CD4-positive, alpha-beta T cell treated with Interleukin-12 subunit alpha and Interleukin-12 subunit beta, for 1 hour (primary cell): ENCODE measurements around the gene COPZ2.
"Not testable (repeated sequence)": the region's sequence is repeated elsewhere in the genome, so short reads cannot be mapped to it uniquely, and the experiment has no call there.

Source experiments
- DNase-seq: peaks from one replicate; pipeline ENCODE4 v3.0.0-alpha.2; 2020

COPZ2 gene

DNA sequence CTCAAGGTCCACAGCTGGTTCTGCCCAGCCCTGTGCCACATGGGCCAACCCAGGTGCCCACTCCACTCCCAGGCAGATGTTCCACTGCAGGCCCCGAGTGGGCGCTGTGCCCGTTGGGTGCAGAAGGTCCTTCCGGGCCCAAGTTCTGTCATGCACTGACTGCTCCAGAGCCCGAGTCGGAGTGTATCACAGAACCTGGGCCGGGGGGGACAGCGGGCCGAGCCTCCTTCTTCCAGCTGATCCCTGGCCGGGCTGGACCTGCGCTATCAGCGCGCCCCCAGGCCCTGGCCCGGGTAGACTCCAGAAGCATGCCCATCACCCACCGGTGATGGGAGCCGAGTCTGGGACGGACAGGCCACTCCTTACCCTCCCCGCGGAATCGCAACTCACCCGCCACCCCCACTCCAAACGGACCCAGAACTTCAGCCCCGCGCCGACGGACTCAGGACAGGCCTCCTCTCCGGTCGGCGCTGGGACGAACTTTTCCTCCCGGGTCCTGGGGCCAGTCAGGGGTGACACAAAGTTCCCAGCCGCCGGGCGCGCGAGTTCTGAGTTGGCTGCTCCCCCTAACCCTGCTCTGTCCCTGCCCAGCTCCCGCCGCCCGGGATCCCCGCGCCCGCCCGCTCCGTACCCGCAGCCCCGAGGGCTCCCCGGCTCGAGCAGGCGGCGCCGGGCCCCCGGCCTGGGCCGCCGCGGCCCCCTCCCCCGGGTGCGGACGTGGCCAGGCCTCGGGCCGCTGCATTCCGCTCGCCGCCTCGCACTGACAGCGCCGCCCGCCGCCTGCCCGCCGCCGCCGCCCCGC lies at the start of gene COPZ2:
TSS of gene COPZ2 (minus strand) at position 762 of the 802 bp plus-strand sequence. CDS start at position 742, 20 bp downstream.
- DNase-seq = peak; percentile 69

- DNase-seq = no peak
These were observed 47.3 kb upstream of the COPZ2 start for GRCh38 chr17:48084932-48085331.

GRCh38 chr17:48081858-48082257 lies 44.3 kb upstream of the COPZ2 start:
- DNase-seq = no peak

- DNase-seq = not testable (repeated sequence)
These were observed 39.6 kb upstream of the COPZ2 start for GRCh38 chr17:48077152-48077551.

- DNase-seq = peak; percentile 79
These were observed 36.9 kb upstream of the COPZ2 start for GRCh38 chr17:48074322-48075081.

DNA sequence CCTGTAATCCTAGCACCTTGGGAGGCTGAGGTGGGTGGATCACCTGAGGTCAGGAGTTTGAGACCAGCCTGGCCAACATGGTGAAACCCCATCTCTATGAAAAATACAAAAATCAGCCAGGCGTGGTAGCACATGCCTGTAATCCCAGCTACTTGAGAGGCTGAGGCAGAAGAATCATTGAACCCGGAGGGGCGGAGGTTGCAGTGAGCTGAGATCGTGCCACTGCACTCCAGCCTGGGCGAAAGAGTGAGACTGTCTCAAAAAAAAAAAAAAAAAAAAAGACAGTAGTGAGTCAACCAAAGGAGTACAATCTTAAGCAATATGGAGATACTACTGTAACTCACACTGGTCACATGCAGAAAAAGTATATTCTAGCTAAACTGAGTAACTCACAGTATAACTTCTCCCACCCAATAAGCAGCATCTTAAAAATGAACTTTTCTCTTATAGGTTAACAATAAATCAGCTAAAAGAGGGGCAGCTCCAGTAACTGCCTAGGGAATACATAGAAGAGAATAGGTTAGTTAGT lies 36.0 kb upstream of the COPZ2 start:
- not testable (repeated sequence) for DNase-seq

DNA sequence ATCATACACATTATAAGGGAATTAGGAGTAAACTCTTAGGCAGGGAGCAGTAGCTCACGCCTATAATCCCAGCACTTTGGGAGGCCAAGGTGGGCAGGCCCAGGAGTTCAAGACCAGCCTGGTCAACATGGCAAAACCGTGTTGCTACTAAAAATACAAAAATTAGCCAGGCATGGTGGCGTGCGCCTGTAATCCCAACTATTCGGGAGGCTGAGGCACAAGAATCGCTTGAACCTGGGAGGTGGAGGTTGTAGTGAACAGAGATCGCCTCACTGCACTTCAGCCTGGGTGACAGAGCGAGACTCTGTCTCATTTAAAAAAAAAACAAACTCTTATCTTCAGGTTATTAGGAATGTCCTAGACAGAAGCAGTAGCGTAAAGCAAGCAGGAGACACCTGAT lies 35.2 kb upstream of the COPZ2 start:
- not testable (repeated sequence) for DNase-seq

GRCh38 chr17:48071654-48072053 lies 34.1 kb upstream of the COPZ2 start:
- DNase-seq = no peak

DNA sequence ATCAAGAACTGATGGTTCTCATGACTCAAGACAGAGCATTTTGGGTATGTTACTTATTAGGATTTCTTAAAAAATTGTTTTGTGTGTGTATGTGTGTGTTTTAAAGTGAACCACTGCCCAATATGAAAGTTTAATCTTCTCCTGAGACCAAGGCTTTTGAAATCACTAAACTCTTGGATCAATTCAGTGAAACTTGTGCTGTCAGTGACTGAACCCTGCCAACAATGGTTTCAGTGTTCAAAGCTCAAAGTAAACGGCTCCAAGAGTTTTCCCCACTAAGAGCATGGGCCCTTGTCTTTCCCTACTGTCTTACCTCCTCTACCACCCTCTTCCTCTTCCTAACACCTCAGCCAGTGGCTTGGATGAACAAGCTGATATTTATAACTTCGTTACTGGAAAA lies 32.6 kb upstream of the COPZ2 start:
- no peak for DNase-seq

DNA sequence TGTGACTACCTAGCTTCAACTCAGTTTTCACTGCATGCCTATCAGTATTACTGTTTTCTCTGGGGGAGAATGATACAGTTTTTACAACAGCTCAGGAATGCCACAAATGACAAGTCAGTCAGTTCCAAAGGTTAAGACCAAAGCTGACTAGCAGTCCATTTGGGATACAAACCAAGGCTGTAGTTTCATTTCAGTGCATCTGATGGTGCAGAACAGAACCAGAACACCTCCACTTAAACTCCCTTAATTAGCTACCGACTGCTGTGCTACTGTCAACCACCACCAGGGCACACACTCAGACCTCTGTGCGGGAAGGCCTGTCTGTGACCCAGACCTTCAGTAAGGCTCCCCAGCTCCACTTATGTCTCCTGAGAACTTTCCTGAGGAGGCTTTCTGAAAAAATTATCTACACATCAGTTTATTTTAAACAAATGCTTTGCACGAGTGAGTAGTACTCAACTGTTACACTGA lies 30.9 kb upstream of the COPZ2 start:
- no peak for DNase-seq

- DNase-seq = not testable (repeated sequence)
These were observed 30.2 kb upstream of the COPZ2 start for GRCh38 chr17:48067808-48068207.

GRCh38 chr17:48067245-48067644 lies 29.6 kb upstream of the COPZ2 start:
- no peak for DNase-seq

- no peak for DNase-seq
These were observed 29.1 kb upstream of the COPZ2 start for GRCh38 chr17:48066656-48067055.

- no peak for DNase-seq
These were observed 28.6 kb upstream of the COPZ2 start for GRCh38 chr17:48066192-48066591.

GRCh38 chr17:48064638-48065037 lies 27.0 kb upstream of the COPZ2 start:
- DNase-seq = no peak

DNA sequence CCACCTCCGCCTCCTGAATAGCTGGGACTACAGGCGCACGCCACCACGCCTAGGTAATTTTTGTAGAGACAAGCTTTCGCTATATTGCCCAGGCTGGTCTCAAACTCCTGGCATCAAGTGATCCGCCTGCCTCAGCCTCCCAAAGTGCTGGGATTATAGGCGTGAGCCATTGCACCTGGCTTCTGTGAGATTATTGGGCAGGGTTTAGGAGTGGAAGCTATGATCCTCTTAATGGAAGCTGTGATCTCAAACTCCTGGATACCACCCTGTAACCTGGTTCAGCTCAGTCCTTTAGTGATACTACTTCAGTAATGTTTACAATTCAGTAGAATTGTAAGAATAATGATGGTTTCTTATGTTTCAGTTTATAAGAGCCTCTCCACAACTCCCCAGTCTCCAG lies 24.7 kb upstream of the COPZ2 start:
- no peak for DNase-seq

DNA sequence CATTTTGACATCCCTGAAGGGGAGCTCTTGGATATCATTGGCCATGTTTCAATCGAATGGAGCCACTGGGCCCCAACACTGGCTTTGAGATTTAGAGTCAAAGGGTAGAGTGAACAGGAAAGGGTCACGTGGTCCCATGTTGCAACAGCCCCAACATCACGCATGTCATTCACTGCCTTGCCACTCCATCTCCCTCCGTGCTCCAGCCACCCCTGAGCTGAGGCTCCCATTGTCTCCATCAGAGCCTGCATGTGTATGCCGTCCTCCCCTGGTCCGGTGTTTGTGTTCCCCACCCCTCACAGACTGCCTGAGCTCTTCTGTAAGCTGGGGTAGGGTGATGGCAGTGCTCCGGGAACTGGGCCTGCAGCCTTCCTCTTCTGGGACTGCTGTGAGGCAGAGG lies 22.7 kb upstream of the COPZ2 start:
- no peak for DNase-seq

- DNase-seq = no peak
These were observed 21.6 kb upstream of the COPZ2 start for GRCh38 chr17:48059125-48059668.

- DNase-seq = no peak
These were observed 21.0 kb upstream of the COPZ2 start for GRCh38 chr17:48058393-48059124.

- DNase-seq = no peak
These were observed 20.0 kb upstream of the COPZ2 start for GRCh38 chr17:48057626-48058025.

DNA sequence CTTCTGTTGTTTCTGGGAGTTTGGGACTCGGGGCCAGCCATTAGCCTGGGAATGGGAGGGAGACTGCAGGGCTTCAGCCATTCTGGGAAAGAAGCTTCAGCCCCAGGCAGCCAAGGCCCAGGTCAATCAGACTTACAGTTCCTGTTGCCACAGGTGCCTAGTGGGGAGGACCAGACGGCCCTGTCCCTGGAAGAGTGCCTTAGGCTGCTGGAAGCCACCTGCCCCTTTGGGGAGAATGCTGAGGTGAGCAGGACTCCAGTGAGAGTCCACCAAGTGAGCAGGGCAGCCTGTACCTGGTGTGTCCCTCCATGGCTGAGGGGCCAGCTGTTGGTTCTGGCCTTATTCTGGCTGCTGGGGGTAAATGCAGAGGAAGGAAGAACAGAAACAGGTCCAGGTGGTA lies 19.3 kb upstream of the COPZ2 start:
- no peak for DNase-seq

GRCh38 chr17:48056246-48056745 lies 18.7 kb upstream of the COPZ2 start:
- no peak for DNase-seq
